GM13976 (cell line): ENCODE results near the gene SKI.

Experiments
- DNase-seq: peaks from one replicate; pipeline ENCODE4 v3.0.0; 2012; ENCODE audit warnings: low spot score
- CTCF ChIP-seq: IDR thresholded peaks from 2 replicates; pipeline ENCODE4 v1.5.1; 2012; ENCODE audit warnings: borderline replicate concordance, mild to moderate bottlenecking; ENCODE audit not compliant: insufficient read depth; ENCODE audit errors: extremely low read depth, missing control alignments, control extremely low read depth
- in situ Hi-C: fragments of 300-500 bp; cut with MboI; formaldehyde crosslinking; loops from one replicate; pipeline ENCODE4 v1.12.0; 2022; ENCODE audit warnings: low sequenced_read_pairs, mixed read lengths, inconsistent platforms; ENCODE audit not compliant: unreplicated experiment

The SKI gene

DNA sequence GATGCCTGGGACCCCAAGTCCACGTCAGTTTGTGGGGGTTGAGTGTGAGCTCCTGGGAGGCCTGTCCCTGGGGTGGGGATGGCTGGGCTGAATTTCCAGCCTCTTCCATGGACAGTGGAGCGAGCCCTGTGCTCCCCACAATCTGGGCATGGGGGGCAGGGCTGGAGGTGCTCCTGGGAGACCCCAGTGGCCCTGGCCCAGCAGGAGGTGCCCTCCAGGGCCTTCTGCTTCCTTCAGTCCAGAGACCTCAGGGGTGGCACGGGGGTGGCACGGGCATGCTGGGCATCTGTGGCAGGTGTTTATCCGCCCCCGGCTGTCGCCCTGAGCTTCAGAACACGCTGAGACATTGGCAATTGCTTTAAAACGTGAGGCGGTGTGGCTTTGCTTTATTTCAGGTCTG lies 122.4 kb downstream of the SKI start:
- TF ChIP-seq CTCF, result no peak
- no peak for DNase-seq
- in situ Hi-C loops, result no loop called here

GRCh38 chr1:2350911-2351655 lies 123.0 kb downstream of the SKI start:
- in situ Hi-C loops, result no loop called here
- no peak for DNase-seq
- no peak for TF ChIP-seq CTCF

DNA sequence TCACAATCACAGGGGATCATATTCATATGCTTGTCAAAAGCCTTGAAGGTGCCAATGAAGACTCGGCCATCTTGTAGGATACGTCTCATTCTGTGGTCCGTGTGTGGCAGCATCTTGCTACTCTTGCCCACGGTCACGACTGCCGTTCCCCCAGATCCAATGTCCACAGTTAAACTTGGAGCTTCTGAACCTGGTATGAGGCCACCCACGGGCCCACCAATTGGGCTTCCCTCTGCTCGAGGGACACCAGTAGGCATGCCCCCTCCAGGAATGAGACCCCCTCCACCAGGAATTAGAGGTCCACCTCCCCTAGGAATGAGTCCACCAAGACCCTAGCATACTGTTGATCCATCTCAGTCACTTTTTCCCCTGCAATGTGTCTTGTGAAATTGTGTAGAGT lies 123.6 kb downstream of the SKI start:
- no peak for TF ChIP-seq CTCF
- in situ Hi-C loops, result no loop called here
- DNase-seq, result no peak

DNA sequence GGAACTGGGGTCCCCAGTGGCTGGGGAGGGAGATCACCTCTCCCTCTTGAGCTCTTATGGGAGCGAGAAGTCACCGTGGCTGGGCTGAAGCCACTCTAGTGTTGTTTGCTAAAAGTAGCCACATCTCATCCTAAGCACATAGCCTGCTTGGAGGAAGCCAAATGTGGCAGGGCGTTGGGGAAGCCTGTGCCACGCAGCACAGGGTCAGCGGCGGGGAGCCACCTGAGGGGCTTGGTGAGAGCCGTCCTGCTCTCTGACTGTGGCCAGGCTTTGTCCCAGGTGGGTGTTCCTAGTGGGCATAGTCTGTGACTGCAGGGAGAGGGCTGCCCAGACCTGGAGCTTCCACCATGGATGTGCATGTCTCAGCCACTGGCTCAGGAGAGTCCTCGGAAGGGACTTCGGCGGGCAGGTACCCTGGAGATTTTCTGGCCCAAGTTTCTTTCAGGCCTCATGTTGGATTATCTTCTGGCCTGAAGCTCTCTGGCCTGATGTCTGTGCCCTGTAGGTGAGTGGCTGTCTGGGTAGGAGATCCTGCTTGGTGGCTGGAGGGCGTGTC lies 124.3 kb downstream of the SKI start:
- no peak for TF ChIP-seq CTCF
- in situ Hi-C loops, result no loop called here
- no peak for DNase-seq

DNA sequence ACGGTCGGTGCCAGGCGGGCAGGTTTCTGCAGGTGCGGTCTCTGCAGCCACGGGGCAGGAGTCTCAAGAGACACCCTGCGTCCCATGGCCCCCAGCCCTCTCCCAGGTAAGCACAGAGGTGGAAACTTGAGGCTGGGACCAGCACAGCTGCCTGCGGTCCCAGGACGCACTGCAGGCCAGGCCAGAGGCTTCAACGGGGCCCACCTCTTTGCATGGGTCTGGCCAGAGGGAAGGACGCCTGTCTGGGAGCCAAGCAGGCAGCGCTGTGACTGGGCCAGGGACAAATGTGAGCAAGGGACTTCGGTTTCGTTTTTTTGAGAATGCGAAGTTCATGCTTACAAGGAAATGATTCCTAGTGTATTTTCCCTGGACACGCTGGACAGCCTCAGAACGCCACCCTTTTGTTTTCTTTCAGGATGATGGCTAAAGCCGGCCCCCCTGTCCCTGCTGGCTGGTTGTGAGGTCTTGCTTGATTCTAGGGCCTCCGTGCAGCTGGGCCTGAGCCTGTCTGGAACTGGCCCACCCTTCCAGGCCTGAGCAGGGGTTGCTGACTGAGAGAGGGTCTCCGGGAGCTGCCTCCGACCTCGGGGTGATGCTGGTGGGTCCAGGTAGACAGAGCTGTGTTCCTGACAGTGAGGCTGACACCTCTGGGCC lies 124.9 kb downstream of the SKI start:
- in situ Hi-C loops, result no loop called here
- no peak for DNase-seq

More for the DNA sequence above, 124.9 kb downstream of the SKI start:
- TF ChIP-seq CTCF, result no peak
